Pulmonary artery endothelial cell (primary cell): ENCODE data around the gene SOX9. TPM values are rescaled to one million over a fixed set of nuclear protein-coding genes. Genes with fewer than 3 reads are reported as not detected.

Experiments used
- DNase-seq: peaks from one replicate; pipeline ENCODE4 v3.0.0-alpha.2; 2011; ENCODE audit warnings: low read depth, low spot score
- total RNA-seq: library from RNA; depleted of rRNA; stranded (reverse); fragments of >200 nt; gene quantifications from 2 replicates; pipeline ENCODE4 v1.2.3, GENCODE V29; 2014

The SOX9 gene
- total RNA-seq, 1 donor from 2014 or later: not detected

GRCh38 chr17:72158895-72159885 lies 38.4 kb downstream of the SOX9 start:
- no peak for DNase-seq

- DNase-seq: no peak
These were observed 41.7 kb downstream of the SOX9 start for GRCh38 chr17:72162569-72162968.

- no peak for DNase-seq
These were observed 42.7 kb downstream of the SOX9 start for GRCh38 chr17:72163474-72163873.

GRCh38 chr17:72164158-72164739 lies 43.4 kb downstream of the SOX9 start:
- no peak for DNase-seq

- no peak for DNase-seq
These were observed 44.5 kb downstream of the SOX9 start for GRCh38 chr17:72165192-72165866.

- DNase-seq: no peak
These were observed 45.1 kb downstream of the SOX9 start for GRCh38 chr17:72165867-72166439.

GRCh38 chr17:72167593-72167992 lies 46.8 kb downstream of the SOX9 start:
- no peak for DNase-seq

- no peak for DNase-seq
These were observed 49.0 kb downstream of the SOX9 start for GRCh38 chr17:72169823-72170222.

- no peak for DNase-seq
These were observed 51.2 kb downstream of the SOX9 start for GRCh38 chr17:72171703-72172667.

GRCh38 chr17:72173499-72174116 lies 52.8 kb downstream of the SOX9 start:
- DNase-seq: no peak

- no peak for DNase-seq
These were observed 54.4 kb downstream of the SOX9 start for GRCh38 chr17:72175263-72175662.
